DND-41 (cell line): Measurements from ENCODE around the gene RNF144A.
"Not testable (repeated sequence)": the region's sequence is repeated elsewhere in the genome, so short reads cannot be mapped to it uniquely, and the experiment has no call there.

Source experiments
- ATAC-seq: fragments of 200-7000 bp; cut with Tn5 transposase; 3 replicates; pipeline ENCODE4 v1.9.1; 2021; ENCODE audit warnings: low read depth; ENCODE audit not compliant: insufficient read depth
- DNase-seq: peaks from one replicate; pipeline ENCODE4 v3.0.0-alpha.2; 2020
- H2AFZ ChIP-seq: 2 replicates; pipeline ENCODE4 v1.6.0; 2012; ENCODE audit warnings: low read depth, low read length
- H3K27ac ChIP-seq: 2 replicates; pipeline ENCODE4 v1.5.1; 2012; ENCODE audit warnings: low read length, inconsistent platforms
- H3K27me3 ChIP-seq: fragments of 200-600 bp; sonication (generic); 2 replicates; pipeline ENCODE4 v1.6.0; 2012; ENCODE audit warnings: low read length, mild to moderate bottlenecking, inconsistent platforms; ENCODE audit not compliant: insufficient read depth, poor library complexity
- H3K36me3 ChIP-seq: 2 replicates; pipeline ENCODE4 v1.5.1; 2012; ENCODE audit warnings: low read length, inconsistent platforms; ENCODE audit not compliant: insufficient read depth
- H3K4me1 ChIP-seq: 2 replicates; pipeline ENCODE4 v1.5.1; 2012; ENCODE audit warnings: mild to moderate bottlenecking, low read length; ENCODE audit not compliant: insufficient read depth
- H3K4me2 ChIP-seq: 2 replicates; pipeline ENCODE4 v1.6.0; 2012; ENCODE audit warnings: mild to moderate bottlenecking, moderate library complexity, low read length, inconsistent platforms; ENCODE audit not compliant: insufficient read depth
- H3K4me3 ChIP-seq, 2 experiments: fragments of 200-600 bp in 1 of 2; shearing (Covaris generic) in 1 of 2; 2 replicates each; pipeline ENCODE4 v1.5.1; 2012 to 2016; ENCODE audit warnings: inconsistent platforms in 2 of 2, low read length in 2 of 2, mild to moderate bottlenecking in 2 of 2, low read depth in 1 of 2, moderate library complexity in 1 of 2
- H3K79me2 ChIP-seq: 2 replicates; pipeline ENCODE4 v1.6.0; 2012; ENCODE audit warnings: low read length, inconsistent platforms; ENCODE audit not compliant: insufficient read depth
- H3K9ac ChIP-seq: 2 replicates; pipeline ENCODE4 v1.6.0; 2012; ENCODE audit warnings: low read depth, mild to moderate bottlenecking, inconsistent platforms, low read length, moderate library complexity
- H3K9me3 ChIP-seq: 2 replicates; pipeline ENCODE4 v1.5.1; 2012; ENCODE audit warnings: low read length, moderate library complexity, mild to moderate bottlenecking, inconsistent platforms; ENCODE audit not compliant: insufficient read depth, severe bottlenecking
- H4K20me1 ChIP-seq: 2 replicates; pipeline ENCODE4 v1.6.0; 2012; ENCODE audit warnings: low read length; ENCODE audit not compliant: insufficient read depth
- EZH2 ChIP-seq: IDR thresholded peaks from 3 replicates; pipeline ENCODE4 v1.6.1; 2012; ENCODE audit warnings: borderline replicate concordance, low read depth, mild to moderate bottlenecking, moderate library complexity, low read length, inconsistent platforms; ENCODE audit not compliant: severe bottlenecking
- TF ChIP-seq, protein P1 (sequence below): IDR thresholded peaks from 2 replicates; pipeline ENCODE4 v1.5.1; 2012; ENCODE audit warnings: borderline replicate concordance, low read length, moderate library complexity, mild to moderate bottlenecking; ENCODE audit not compliant: poor library complexity, severe bottlenecking; ENCODE audit errors: extremely low read depth

The RNF144A gene

DNA sequence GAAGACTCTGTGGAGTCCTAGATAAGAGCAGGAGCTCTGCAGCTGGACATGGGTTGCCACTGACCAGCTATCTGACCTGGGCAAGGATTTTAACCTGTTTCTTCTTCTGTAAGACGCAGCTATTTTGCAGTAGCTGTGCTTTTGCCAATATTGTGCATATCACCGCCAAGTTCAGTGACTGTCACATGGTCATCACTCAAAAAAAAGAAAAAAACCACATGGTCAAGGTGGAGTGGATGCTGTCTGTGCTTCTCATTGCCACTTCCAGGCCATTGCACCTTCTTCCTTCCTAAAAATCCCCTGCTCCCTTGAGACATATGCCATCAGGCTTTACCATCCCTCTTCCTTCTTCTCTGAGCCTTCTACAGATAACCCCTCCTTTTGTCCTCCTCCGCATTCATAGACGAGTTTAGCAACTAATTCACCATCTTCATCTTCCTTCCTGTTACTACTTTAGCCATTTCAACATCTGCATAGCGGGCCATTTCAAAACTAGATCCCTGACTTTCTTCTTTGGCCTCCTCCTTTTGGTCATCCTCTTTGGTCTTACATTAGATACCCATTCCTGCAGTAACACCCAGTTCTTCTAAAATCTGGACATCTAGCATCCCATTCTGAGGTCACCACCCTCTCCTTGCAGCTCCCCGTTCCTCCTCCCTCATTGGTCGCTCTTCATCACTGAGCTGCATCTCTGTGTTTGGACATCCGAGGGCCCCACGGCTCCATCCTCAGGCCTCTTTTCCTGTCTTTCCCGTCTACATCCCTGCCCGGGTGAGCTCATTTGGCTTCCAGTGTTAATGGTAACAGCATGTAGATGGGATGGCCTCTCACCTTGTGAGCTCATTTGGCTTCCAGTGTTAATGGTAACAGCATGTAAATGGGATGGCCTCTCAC is 17.8 kb downstream of the RNF144A start:
- Histone ChIP-seq H3K9me3 (no peaks in the 10 kb centered on the region), H3K4me2 (no peak overlapping the region), H2AFZ (no peak overlapping the region), H3K9ac (no peak overlapping the region), H4K20me1 (peaks cover 62% of the 10 kb centered on the region), H3K27ac (no peak overlapping the region), H3K4me3 (no peak overlapping the region), H3K4me1 (peaks cover 13% of the 10 kb centered on the region), H3K27me3 (no peaks in the 10 kb centered on the region), H3K36me3 (0 out of 2 replicates have a peak, but pooled peaks cover 4% of the 10 kb centered on the region), H3K79me2 (peaks cover 97% of the 10 kb centered on the region)
- ATAC-seq = no peak
- no peak for DNase-seq
- TF ChIP-seq EZH2 = no peak
- TF ChIP-seq, protein P1, sequence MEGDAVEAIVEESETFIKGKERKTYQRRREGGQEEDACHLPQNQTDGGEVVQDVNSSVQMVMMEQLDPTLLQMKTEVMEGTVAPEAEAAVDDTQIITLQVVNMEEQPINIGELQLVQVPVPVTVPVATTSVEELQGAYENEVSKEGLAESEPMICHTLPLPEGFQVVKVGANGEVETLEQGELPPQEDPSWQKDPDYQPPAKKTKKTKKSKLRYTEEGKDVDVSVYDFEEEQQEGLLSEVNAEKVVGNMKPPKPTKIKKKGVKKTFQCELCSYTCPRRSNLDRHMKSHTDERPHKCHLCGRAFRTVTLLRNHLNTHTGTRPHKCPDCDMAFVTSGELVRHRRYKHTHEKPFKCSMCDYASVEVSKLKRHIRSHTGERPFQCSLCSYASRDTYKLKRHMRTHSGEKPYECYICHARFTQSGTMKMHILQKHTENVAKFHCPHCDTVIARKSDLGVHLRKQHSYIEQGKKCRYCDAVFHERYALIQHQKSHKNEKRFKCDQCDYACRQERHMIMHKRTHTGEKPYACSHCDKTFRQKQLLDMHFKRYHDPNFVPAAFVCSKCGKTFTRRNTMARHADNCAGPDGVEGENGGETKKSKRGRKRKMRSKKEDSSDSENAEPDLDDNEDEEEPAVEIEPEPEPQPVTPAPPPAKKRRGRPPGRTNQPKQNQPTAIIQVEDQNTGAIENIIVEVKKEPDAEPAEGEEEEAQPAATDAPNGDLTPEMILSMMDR = no peak

DNA sequence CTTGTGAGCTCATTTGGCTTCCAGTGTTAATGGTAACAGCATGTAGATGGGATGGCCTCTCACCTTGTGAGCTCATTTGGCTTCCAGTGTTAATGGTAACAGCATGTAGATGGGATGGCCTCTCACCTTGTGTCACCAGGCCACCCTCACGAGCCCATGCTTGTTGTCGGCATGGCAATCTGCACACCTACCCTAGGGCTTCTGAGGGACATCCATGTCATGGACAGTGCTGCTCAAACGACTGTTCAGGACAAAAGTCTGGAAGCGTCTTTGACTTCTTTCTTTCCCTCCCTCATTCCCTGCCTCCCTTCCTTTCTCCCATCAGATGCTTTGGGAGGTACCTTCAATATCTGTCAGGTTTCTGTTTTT is 18.4 kb downstream of the RNF144A start:
- H2AFZ ChIP-seq, ATAC-seq, H3K27ac ChIP-seq, H3K36me3 ChIP-seq, H3K9me3 ChIP-seq, H3K4me2 ChIP-seq, H3K27me3 ChIP-seq, H3K4me3 ChIP-seq, H3K9ac ChIP-seq, DNase-seq: not testable (repeated sequence)
- H3K4me1 ChIP-seq = peaks cover 13% of the 10 kb centered on the region
- peaks cover 67% of the 10 kb centered on the region for H4K20me1 ChIP-seq
- peaks cover 97% of the 10 kb centered on the region for H3K79me2 ChIP-seq

DNA sequence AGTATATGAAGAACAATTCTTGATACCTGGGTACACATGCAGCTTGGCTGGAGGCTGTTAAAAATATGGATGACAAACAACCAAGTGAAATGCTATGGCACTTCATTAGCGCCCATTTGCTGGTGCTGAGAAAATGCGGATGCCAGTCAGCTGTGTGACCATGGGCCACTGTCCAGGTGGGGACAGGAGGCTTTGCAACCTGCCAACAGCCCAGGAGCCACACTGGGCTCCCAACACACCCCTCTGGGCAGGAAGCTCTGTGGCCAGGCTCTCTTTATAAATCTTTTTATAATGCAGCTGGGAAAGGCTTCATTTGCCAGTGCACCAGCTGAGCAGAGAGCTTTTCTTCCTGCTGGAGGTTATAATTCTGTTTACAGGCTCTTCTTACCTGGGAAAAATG is 19.9 kb downstream of the RNF144A start:
- H3K4me2 ChIP-seq = no peak overlapping the region
- DNase-seq (no peak), ATAC-seq (peak; percentile 53; the same call in 2 of the 3 replicates)
- no peak overlapping the region for H3K9ac ChIP-seq
- peaks cover 69% of the 10 kb centered on the region for H4K20me1 ChIP-seq
- H2AFZ ChIP-seq = no peak overlapping the region
- peaks cover 13% of the 10 kb centered on the region for H3K4me1 ChIP-seq
- no peak overlapping the region for H3K4me3 ChIP-seq
- H3K27me3 ChIP-seq = no peaks in the 10 kb centered on the region
- H3K27ac ChIP-seq = peak overlapping the region; percentile 26
- no peak for TF ChIP-seq EZH2
- TF ChIP-seq, protein P1 = no peak
- H3K36me3 ChIP-seq = peaks cover 18% of the 10 kb centered on the region
- peaks cover 97% of the 10 kb centered on the region for H3K79me2 ChIP-seq
- H3K9me3 ChIP-seq = no peaks in the 10 kb centered on the region

DNA sequence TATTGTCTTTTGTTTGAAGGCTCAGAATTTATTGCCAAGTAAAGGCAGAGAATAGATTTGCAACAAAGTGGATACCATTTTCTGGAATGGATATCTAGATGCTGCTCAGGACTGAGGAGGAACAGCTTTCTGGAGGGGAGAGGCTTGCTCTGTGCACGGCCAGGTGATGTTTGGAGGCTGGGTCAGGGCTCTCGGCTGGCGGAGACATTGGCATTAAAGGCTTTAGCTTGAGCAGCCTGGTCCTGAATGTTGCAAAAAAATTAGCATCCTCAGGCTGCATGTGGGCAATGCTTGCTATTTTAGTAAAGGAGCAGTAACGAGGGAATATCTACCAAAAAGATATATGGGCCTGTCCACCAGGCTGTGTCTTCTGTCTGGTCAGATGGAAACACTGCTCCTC is 20.4 kb downstream of the RNF144A start:
- ATAC-seq = no peak
- Histone ChIP-seq H3K79me2 (peaks cover 96% of the 10 kb centered on the region), H3K4me2 (no peak overlapping the region), H3K9ac (no peak overlapping the region), H3K4me1 (peaks cover 13% of the 10 kb centered on the region), H4K20me1 (peaks cover 67% of the 10 kb centered on the region), H3K4me3 (no peak overlapping the region), H3K27ac (no peak overlapping the region; the same call in 1 of the 2 replicates), H3K27me3 (no peaks in the 10 kb centered on the region), H2AFZ (no peak overlapping the region), H3K36me3 (peaks cover 22% of the 10 kb centered on the region), H3K9me3 (no peaks in the 10 kb centered on the region)
- no peak for DNase-seq
- no peak for TF ChIP-seq EZH2
- TF ChIP-seq, protein P1 = no peak
